ENCODE measurements around the gene SRRM4.
"Not testable (repeated sequence)": the region's sequence is repeated elsewhere in the genome, so short reads cannot be mapped to it uniquely, and the experiment has no call there.

Gene SRRM4

GRCh38 chr12:119011231-119011630 lies 29.9 kb downstream of the SRRM4 start:
- no peak for DNase-seq (ENCODE audit: low read depth)

- no peak for DNase-seq (ENCODE audit: low read depth)
Observed at GRCh38 chr12:119012179-119012578, 30.8 kb downstream of the SRRM4 start.

- no peak for DNase-seq (ENCODE audit: low read depth)
Observed at GRCh38 chr12:119013023-119013422, 31.7 kb downstream of the SRRM4 start.

GRCh38 chr12:119014368-119014767 lies 33.0 kb downstream of the SRRM4 start:
- no peak for DNase-seq (ENCODE audit: low read depth)

- no peak for DNase-seq (ENCODE audit: low read depth)
Observed at GRCh38 chr12:119016715-119017114, 35.4 kb downstream of the SRRM4 start.

- no peak for DNase-seq (ENCODE audit: low read depth)
Observed at GRCh38 chr12:119019166-119019565, 37.8 kb downstream of the SRRM4 start.

- no peak for DNase-seq (ENCODE audit: low read depth)
Observed at GRCh38 chr12:119020406-119021360, 39.3 kb downstream of the SRRM4 start.

- DNase-seq (ENCODE audit: low read depth): no peak
Observed at GRCh38 chr12:119024356-119024755, 43.0 kb downstream of the SRRM4 start.

GRCh38 chr12:119025786-119026185 lies 44.4 kb downstream of the SRRM4 start:
- DNase-seq (ENCODE audit: low read depth): no peak

GRCh38 chr12:119033332-119033731 lies 52.0 kb downstream of the SRRM4 start:
- DNase-seq (ENCODE audit: low read depth): not testable (repeated sequence)

- no peak for DNase-seq (ENCODE audit: low read depth)
Observed at GRCh38 chr12:119036878-119037825, 55.8 kb downstream of the SRRM4 start.

GRCh38 chr12:119044094-119044493 lies 62.8 kb downstream of the SRRM4 start:
- DNase-seq (ENCODE audit: low read depth): no peak

- no peak for DNase-seq (ENCODE audit: low read depth)
Observed at GRCh38 chr12:119047641-119048040, 66.3 kb downstream of the SRRM4 start.

GRCh38 chr12:119050663-119051062 lies 69.3 kb downstream of the SRRM4 start:
- DNase-seq (ENCODE audit: low read depth): no peak

- DNase-seq (ENCODE audit: low read depth): no peak
Observed at GRCh38 chr12:119051474-119051873, 70.1 kb downstream of the SRRM4 start.

GRCh38 chr12:119052001-119052400 lies 70.7 kb downstream of the SRRM4 start:
- DNase-seq (ENCODE audit: low read depth): no peak

GRCh38 chr12:119055977-119056376 lies 74.6 kb downstream of the SRRM4 start:
- no peak for DNase-seq (ENCODE audit: low read depth)

- no peak for DNase-seq (ENCODE audit: low read depth)
Observed at GRCh38 chr12:119060847-119061796, 79.8 kb downstream of the SRRM4 start.

GRCh38 chr12:119068129-119068856 lies 87.0 kb downstream of the SRRM4 start:
- no peak for DNase-seq (ENCODE audit: low read depth)

GRCh38 chr12:119069147-119069642 lies 87.9 kb downstream of the SRRM4 start:
- no peak for DNase-seq (ENCODE audit: low read depth)

GRCh38 chr12:119071176-119071575 lies 89.8 kb downstream of the SRRM4 start:
- no peak for DNase-seq (ENCODE audit: low read depth)
